Measurements from ENCODE around the gene CFAP157.

Gene CFAP157

GRCh38 chr9:127716412-127716811 is 9.6 kb downstream of the CFAP157 start:
- DNase-seq: no peak

DNA sequence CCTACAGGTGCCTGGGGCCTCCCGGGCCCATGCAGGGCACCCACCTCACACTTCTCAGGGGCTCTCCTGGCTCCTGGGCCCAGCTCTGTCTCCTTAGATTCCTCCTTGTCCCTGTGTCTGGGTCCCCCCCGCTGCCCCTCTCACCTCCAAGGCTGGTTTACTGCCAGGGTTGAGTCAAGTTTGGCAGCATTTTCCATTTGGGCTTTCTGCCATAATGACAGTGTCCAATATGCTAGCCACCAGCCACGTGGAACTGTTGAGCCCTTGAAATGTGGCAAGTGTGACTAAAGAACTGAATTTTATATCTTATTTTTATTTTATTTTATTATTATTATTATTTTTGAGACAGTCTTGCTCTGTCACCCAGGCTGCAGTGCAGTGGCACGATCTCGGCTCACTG is 11.0 kb downstream of the CFAP157 start:
- DNase-seq: no peak

- no peak for DNase-seq
Measured at GRCh38 chr9:127720031-127720864, 13.5 kb downstream of the CFAP157 start.

DNA sequence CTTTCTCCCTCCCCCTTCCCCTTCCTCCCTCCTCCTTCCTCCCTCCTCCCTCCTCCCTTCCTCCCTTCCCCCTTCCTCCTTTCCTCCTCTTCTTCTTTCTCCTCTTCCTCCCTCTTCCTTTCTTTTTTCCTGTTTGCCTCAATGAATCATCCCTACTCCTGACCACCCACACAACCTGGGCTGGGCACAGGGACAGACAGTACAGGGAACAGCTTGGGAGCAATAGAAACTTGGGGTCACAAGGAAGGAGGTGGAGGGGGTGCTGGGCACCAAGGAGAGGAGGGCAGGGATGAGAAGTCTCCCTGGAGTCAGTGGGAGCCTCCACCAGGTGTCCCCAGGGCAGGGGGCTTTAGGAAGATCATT is 14.1 kb downstream of the CFAP157 start:
- no peak for DNase-seq

DNA sequence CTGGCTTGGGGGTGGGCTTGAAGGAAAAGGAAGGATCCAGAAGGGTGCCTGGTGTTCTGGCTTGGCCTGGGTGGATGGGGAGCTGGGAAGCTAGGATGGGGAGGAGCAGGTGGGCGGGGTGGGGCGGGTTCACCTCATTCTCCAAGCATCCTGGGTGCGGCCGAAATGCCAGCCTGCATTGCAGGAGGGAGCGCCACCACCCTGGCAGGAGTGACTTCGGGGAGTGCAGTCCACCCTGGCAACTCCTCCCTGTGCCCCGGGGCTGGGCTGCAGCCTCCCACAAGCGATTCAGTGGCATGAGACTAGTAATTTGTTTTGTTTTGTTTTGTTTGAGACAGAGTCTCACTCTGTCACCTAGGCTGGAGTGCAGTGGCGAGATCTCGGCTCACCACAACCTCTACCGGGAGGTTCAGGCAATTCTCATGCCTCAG is 14.6 kb downstream of the CFAP157 start:
- DNase-seq: no peak

DNA sequence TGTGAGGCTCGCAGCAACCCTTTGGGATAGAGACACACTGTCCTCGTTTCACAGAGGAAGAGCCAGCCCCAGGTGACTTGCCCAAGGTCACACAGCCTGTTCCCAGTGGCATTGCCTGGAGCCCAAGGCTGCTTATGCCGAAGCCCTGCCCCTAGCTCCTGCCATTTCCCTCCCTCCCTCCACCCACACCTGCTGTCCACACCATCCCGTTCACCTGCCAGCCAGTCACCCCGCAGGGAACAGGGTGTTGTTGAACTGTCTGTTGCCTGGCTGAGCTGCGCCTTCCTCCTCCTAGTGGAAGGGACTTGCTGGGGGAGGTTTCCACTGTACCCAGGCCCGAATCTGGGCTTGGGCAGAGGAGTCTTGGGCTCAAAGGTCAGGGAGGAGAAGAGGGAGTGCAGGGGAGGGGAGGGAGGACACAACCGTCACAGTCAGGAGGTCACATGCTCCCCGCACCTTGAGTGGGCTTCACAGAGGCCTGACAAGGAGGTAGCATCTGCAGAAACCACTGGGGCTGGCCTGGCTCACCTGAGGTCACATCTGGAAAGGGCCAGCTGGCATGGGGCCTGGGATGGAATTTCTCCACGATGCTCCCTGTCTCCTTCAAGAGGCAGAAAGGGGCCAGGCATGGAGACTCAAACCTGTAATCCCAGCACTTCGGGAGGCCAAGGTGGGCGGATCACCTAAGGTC is 15.4 kb downstream of the CFAP157 start:
- no peak for DNase-seq

DNA sequence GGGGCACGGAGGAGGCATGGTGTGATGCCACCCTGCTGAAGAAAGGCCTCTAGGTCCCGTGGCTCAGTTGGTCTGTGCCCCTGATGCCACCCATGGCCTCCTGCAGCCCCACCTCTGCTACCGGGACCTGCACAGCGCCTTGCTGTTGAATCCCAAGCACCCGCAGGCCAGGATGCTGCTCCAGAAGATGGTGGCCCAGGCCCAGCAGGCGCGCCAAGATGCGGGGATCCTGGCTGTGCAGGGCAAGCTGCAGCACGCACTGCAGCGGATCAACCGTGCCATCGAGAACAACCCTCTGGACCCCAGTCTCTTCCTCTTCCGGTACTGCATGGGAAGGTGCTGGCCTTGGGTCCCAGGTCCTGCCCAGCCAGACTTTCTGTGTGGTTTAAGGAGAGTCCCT is 16.2 kb downstream of the CFAP157 start:
- no peak for DNase-seq

- no peak for DNase-seq
Measured at GRCh38 chr9:127723444-127723843, 16.7 kb downstream of the CFAP157 start.

GRCh38 chr9:127724012-127724411 is 17.2 kb downstream of the CFAP157 start:
- DNase-seq: no peak

GRCh38 chr9:127726871-127727270 is 20.1 kb downstream of the CFAP157 start:
- no peak for DNase-seq

DNA sequence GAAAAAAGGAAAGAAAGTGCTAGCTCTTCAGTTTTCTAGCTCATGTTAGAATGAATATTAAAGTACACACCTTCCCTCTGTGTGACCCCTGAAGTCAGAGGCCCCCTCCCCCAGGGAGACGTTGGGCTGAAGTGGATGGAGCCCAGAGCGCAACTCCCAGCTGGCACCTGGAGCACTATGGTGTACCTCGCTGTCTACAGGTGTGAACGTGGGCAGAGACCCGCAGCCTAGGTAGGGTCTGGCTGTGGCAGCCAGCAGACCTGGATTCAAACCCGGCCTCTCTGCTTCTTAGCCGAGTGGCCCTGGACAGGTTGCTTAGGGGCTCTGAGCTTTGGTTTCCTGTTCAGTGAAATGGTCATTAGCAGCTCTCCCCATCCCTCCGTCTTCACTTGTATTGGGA is 22.0 kb downstream of the CFAP157 start:
- DNase-seq: no peak

DNA sequence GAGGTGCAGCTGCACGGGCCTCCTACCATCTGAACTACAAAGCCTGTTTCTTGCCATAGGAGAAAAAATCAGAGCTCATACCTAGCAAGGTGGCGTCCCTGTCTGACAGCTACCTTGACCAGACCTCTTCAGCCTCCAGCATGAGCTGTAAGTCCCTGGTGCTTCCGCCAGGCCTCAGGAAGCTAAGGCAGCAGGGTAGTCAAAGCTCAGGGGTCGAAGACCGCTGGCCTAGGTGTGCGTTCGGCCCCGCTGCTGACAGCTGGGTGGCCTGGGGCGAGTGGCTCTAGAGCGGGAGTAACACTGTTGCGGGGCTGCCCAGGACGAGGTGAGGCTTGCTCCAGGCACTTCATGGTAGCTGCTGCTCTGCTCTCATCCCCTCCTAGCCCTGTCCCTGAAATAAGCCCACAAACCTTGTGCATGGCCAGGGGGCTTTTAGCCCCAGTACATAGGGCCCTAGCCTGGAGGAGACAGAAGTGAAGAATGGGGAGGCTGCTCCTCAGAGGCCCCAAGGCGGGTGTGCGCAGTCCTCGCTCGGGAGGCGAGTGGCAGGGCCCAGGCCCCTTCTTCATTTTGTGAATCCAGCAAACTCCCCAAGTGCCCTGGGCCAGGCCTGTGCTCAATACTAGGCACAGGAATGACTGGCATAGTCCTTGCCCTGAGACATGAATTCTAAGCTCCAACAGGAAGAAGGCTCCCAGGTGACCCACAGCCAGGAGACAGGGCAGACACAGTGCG is 22.9 kb downstream of the CFAP157 start:
- DNase-seq: no peak

GRCh38 chr9:127730262-127730661 is 23.5 kb downstream of the CFAP157 start:
- DNase-seq: no peak

- no peak for DNase-seq
Measured at GRCh38 chr9:127730799-127731410, 24.1 kb downstream of the CFAP157 start.

- DNase-seq: no peak
Measured at GRCh38 chr9:127731938-127732337, 25.1 kb downstream of the CFAP157 start.

GRCh38 chr9:127732444-127732843 is 25.7 kb downstream of the CFAP157 start:
- no peak for DNase-seq

DNA sequence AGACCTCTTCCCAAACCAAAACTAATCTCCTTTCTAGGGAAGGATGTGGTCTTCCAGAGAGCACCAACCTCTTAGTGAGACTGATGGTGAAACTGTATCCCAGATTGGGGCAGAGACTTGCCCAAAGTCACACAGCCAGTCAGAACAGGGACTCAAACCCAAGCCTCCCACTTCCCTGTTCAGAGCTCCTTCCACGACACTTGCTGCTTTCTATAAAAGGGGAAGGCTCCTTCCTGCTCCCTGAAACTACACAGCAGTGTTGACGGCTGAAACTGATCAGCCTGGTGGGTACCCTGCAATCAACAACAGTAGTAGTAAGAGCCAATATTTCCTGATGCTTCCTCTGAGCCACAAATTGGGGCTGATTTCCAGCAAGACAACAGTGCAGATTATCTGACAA is 26.8 kb downstream of the CFAP157 start:
- DNase-seq: no peak

GRCh38 chr9:127734247-127734746 is 27.5 kb downstream of the CFAP157 start:
- no peak for DNase-seq

- DNase-seq: peak; percentile 99
Measured at GRCh38 chr9:127734747-127735529, 28.1 kb downstream of the CFAP157 start, which contains the start of gene TOR2A. Gene TOR2A (minus strand): TSS chr9:127735294. CDS start chr9:127735270, 24 bp downstream.

GRCh38 chr9:127735530-127736185 is 28.9 kb downstream of the CFAP157 start:
- DNase-seq: no peak

DNA sequence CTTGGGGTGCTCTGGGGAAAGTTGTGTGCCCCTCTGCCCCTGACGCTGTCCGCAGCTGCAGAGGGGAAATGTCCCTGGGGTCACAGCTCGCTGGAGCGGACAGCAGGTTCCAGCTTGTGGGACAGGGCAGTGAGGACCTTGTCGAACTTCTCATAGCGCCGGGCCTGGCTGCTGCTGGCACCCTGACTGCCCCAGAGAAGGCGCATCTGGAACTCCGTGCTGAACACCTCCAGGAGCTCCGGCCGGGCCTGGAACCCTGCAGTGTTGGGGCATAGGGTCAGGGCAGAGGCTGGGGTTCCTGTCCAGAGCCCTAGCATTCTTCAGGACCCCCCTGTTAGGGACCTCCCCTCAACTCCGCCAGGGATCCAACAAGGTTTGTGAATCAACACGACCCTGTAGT is 31.9 kb downstream of the CFAP157 start:
- no peak for DNase-seq

Measured in activated CD4-positive, alpha-beta T cell treated with anti-CD3 and anti-CD28 coated beads for 48 hours (primary cell).